A549 (cell line): ENCODE data around the gene SPDYC. TPM values are rescaled to one million over a fixed set of nuclear protein-coding genes. Genes with fewer than 3 reads are reported as not detected.
A peak's percentile ranks its signal among the peaks of the same experiment; 100 is the strongest.

Source experiments
- ATAC-seq, 2 experiments: fragments of 200-7000 bp in 1 of 2; fragments of >200 bp in 1 of 2; cut with Nextera tagmentation in 1 of 2; cut with Tn5 transposase in 1 of 2; 3 replicates each; pipeline versions ENCODE4 v1.8.0 to v1.9.1; 2018 to 2020; ENCODE audit warnings: mild to moderate bottlenecking in 1 of 2, moderate library complexity in 1 of 2
- CTCF ChIA-PET: fragments of 300-600 bp; sonication (Branson Sonifier 250); formaldehyde crosslinking; extraction: SDS; loops from one replicate; lab custom pipeline; 2021; ENCODE audit warnings: antibody characterized with exemption, inconsistent platforms; lab: Yijun Ruan, JAX
- POLR2A ChIA-PET: fragments of 350-600 bp; formaldehyde crosslinking; extraction: SDS; loops from one replicate; lab custom pipeline; 2021; ENCODE audit warnings: antibody characterized with exemption, inconsistent platforms; lab: Yijun Ruan, JAX
- DNase-seq, 2 experiments: peaks; one replicate each; pipeline versions ENCODE4 v3.0.0 to v3.0.0-alpha.2; 2011 to 2016; ENCODE audit warnings: low read depth in 1 of 2, low spot score in 1 of 2
- FAIRE-seq: peaks from 2 replicates; lab custom pipeline; 2011; peaks lifted over from hg19 to GRCh38; lab: Jason Lieb, UNC
- H3K27ac ChIP-seq, 2 experiments: fragments of >200 bp; sonication (Bioruptor Twin); formaldehyde crosslinking; 3 replicates each; pipeline ENCODE4 v1.5.1; 2016 to 2017
- H3K4me1 ChIP-seq: fragments of >200 bp; sonication (Bioruptor Twin); formaldehyde crosslinking; 3 replicates; pipeline ENCODE4 v1.6.1; 2016
- H3K4me2 ChIP-seq: fragments of >200 bp; sonication (Bioruptor Twin); formaldehyde crosslinking; 3 replicates; pipeline ENCODE4 v1.6.1; 2016
- H3K4me3 ChIP-seq: fragments of >200 bp; sonication (Bioruptor Twin); formaldehyde crosslinking; 3 replicates; pipeline ENCODE4 v1.5.1; 2016
- H3K9me3 ChIP-seq: fragments of >200 bp; sonication (Bioruptor Twin); formaldehyde crosslinking; 3 replicates; pipeline ENCODE4 v1.6.1; 2016
- BHLHE40 ChIP-seq: IDR thresholded peaks from 2 replicates; pipeline ENCODE4 v1.6.1; 2012; ENCODE audit warnings: low read depth, low read length, inconsistent platforms
- CEBPB ChIP-seq, 2 experiments: fragments of >200 bp in 1 of 2; sonication (Bioruptor Twin) in 1 of 2; formaldehyde crosslinking in 1 of 2; IDR thresholded peaks; 2 replicates each; pipeline ENCODE4 v1.6.1; 2012 to 2016
- ESRRA ChIP-seq: fragments of 150-350 bp; IDR thresholded peaks from 2 replicates; pipeline ENCODE4 v1.6.1; 2014; ENCODE audit warnings: mild to moderate bottlenecking, low read length, borderline replicate concordance
- FOSL2 ChIP-seq, 2 experiments: fragments of 450-650 bp in 1 of 2; fragments of >200 bp in 1 of 2; sonication (Bioruptor Twin) in 1 of 2; formaldehyde crosslinking; IDR thresholded peaks; 2 replicates each; pipeline versions ENCODE4 v1.5.0 to v1.6.1; 2016 to 2020; ENCODE audit warnings: mild to moderate bottlenecking in 1 of 2, moderate library complexity in 1 of 2
- HES2 ChIP-seq: fragments of >200 bp; sonication (Bioruptor Twin); formaldehyde crosslinking; IDR thresholded peaks from 2 replicates; pipeline ENCODE4 v1.6.1; 2016
- HEYL ChIP-seq: fragments of 250-450 bp; sonication (Bioruptor Pico); IDR thresholded peaks from 2 replicates; pipeline ENCODE4 v1.8.0; 2021; ENCODE audit warnings: mild to moderate bottlenecking, moderate library complexity
- HOXA7 ChIP-seq: fragments of 250-450 bp; sonication (Bioruptor Pico); IDR thresholded peaks from 2 replicates; pipeline ENCODE4 v1.5.0; 2020; ENCODE audit warnings: mild to moderate bottlenecking, moderate library complexity
- KDM5A ChIP-seq: fragments of 200-600 bp; sonication (generic); IDR thresholded peaks from 2 replicates; pipeline ENCODE4 v1.6.1; 2016; ENCODE audit warnings: antibody characterized with exemption, mild to moderate bottlenecking
- MAZ ChIP-seq: fragments of 150-350 bp; IDR thresholded peaks from 2 replicates; pipeline ENCODE4 v1.6.1; 2014; ENCODE audit warnings: antibody characterized with exemption, low read depth, low read length, borderline replicate concordance
- MYC ChIP-seq: IDR thresholded peaks from 2 replicates; pipeline ENCODE4 v1.6.1; 2012; ENCODE audit warnings: mild to moderate bottlenecking, inconsistent platforms, low read length, improper control_type of control experiment, borderline replicate concordance
- PHF8 ChIP-seq: fragments of 200-600 bp; sonication (generic); IDR thresholded peaks from 2 replicates; pipeline ENCODE4 v1.6.1; 2016; ENCODE audit warnings: low read depth, mild to moderate bottlenecking, antibody characterized with exemption, moderate library complexity, borderline replicate concordance
- RAD21 ChIP-seq, 2 experiments: fragments of >200 bp in 1 of 2; sonication (Bioruptor Twin) in 1 of 2; formaldehyde crosslinking in 1 of 2; IDR thresholded peaks in 1 of 2; conservative IDR thresholded peaks in 1 of 2; 2 replicates in 1 of 2; 3 replicates in 1 of 2; pipeline ENCODE4 v1.6.1; 2012 to 2018; ENCODE audit warnings: inconsistent platforms in 1 of 2
- RCOR1 ChIP-seq: fragments of 150-350 bp; IDR thresholded peaks from 2 replicates; pipeline ENCODE4 v1.6.1; 2014; ENCODE audit warnings: antibody characterized with exemption, low read length, low read depth
- TP53 ChIP-seq: fragments of 250-450 bp; sonication (Bioruptor Pico); IDR thresholded peaks from 2 replicates; pipeline ENCODE4 v1.5.0; 2021; ENCODE audit warnings: mild to moderate bottlenecking, moderate library complexity
- ZNF302 ChIP-seq: fragments of 250-450 bp; sonication (Bioruptor Pico); IDR thresholded peaks from 2 replicates; pipeline ENCODE4 v1.9.0; 2021; ENCODE audit warnings: inconsistent platforms, mild to moderate bottlenecking, moderate library complexity
- WGBS: methylation state at CpG from one replicate; pipeline ENCODE4 v1.1.6; 2017; ENCODE audit errors: missing lambda C conversion rate; 5-methylcytosine and 5-hydroxymethylcytosine counted together
- polyA plus RNA-seq, 4 experiments: library from polyadenylated mRNA; depleted of rRNA in 3 of 4; stranded (reverse); fragments of >200 nt; fragmentation: RNase III in 1 of 4; extraction: RNeasy Plus Mini Kit Qiagen cat#74134 plus additional on column Dnase treatment in 1 of 4; gene quantifications; 2 replicates in 3 of 4; 3 replicates in 1 of 4; pipeline ENCODE4 v1.2.3, GENCODE V29; 2011 to 2017
- TF ChIP-seq, protein P1 (sequence below): fragments of >200 bp; sonication (Bioruptor Twin); formaldehyde crosslinking; IDR thresholded peaks from 3 replicates; pipeline ENCODE4 v1.6.1; 2016
- TF ChIP-seq, protein P2 (sequence below): fragments of 250-450 bp; sonication (Bioruptor Pico); IDR thresholded peaks from 2 replicates; pipeline ENCODE4 v1.5.0; 2021; ENCODE audit warnings: mild to moderate bottlenecking, moderate library complexity, borderline replicate concordance
- TF ChIP-seq, protein P3 (sequence below): fragments of >200 bp; sonication (Bioruptor Twin); formaldehyde crosslinking; IDR thresholded peaks from 3 replicates; pipeline ENCODE4 v1.5.1; 2016
- TF ChIP-seq, protein P4 (sequence below): fragments of 250-450 bp; sonication (Bioruptor Pico); IDR thresholded peaks from 2 replicates; pipeline ENCODE4 v1.5.0; 2020; ENCODE audit warnings: low read depth, mild to moderate bottlenecking, moderate library complexity

SPDYC gene
- polyA plus RNA-seq, 2 of the 4 experiments (the other 2 are of a cell fraction), result not detected

DNA sequence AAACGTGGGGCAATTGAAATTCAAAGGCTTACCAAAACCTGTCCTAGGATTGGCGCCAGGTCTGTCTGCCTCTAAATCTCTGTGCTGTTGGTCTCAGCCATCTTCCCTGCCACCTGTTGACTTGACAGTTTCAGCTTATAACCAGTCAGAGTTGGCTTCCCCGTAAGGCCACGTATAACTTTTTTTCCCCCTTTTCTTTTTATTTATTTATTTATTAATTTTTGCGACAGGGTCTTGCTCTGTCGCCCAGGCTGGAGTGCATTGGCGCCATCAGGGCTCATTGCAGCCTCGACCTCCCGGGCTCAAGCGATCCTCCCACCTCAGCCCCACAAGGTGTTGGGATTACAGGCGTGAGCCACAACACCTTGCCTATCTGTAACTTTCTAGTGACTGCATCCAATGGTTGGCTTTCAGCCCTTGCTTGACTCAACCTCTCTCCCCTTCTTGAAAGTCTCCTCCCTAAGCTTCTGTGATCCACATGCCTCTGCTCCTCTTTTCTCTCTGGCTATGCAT, 34.3 kb upstream of the SPDYC start:
- FAIRE-seq, result no peak
- Histone ChIP-seq H3K27ac (peak overlapping the region; percentile 96 to 98), H3K9me3 (no peaks in the 10 kb centered on the region), H3K4me3 (peak overlapping the region; percentile 89), H3K4me1 (peaks cover 15% of the 10 kb centered on the region), H3K4me2 (peak overlapping the region; percentile 87)
- 79% methylated on average over 11 of the region's 11 CpGs for WGBS
- DNase-seq, result no peak
- CTCF ChIA-PET, result interaction anchor here (0.6 to 3.5 kb wide), 13 partner anchors 13 to 117 kb away, joined by 3 to 19 read pairs (median 3); partner anchors contain the start of genes CAPN1 and ZNHIT2
- no peak for TF ChIP-seq MAZ
- TF ChIP-seq, protein P1, sequence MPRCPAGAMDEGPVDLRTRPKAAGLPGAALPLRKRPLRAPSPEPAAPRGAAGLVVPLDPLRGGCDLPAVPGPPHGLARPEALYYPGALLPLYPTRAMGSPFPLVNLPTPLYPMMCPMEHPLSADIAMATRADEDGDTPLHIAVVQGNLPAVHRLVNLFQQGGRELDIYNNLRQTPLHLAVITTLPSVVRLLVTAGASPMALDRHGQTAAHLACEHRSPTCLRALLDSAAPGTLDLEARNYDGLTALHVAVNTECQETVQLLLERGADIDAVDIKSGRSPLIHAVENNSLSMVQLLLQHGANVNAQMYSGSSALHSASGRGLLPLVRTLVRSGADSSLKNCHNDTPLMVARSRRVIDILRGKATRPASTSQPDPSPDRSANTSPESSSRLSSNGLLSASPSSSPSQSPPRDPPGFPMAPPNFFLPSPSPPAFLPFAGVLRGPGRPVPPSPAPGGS, result no peak
- no peak for TF ChIP-seq ZNF302 (CRISPR knock-in tag)
- TF ChIP-seq ESRRA, result no peak
- TF ChIP-seq KDM5A, result no peak
- TF ChIP-seq, protein P2, sequence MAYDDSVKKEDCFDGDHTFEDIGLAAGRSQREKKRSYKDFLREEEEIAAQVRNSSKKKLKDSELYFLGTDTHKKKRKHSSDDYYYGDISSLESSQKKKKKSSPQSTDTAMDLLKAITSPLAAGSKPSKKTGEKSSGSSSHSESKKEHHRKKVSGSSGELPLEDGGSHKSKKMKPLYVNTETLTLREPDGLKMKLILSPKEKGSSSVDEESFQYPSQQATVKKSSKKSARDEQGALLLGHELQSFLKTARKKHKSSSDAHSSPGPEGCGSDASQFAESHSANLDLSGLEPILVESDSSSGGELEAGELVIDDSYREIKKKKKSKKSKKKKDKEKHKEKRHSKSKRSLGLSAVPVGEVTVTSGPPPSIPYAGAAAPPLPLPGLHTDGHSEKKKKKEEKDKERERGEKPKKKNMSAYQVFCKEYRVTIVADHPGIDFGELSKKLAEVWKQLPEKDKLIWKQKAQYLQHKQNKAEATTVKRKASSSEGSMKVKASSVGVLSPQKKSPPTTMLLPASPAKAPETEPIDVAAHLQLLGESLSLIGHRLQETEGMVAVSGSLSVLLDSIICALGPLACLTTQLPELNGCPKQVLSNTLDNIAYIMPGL, result no peak
- no peak for TF ChIP-seq RCOR1
- TF ChIP-seq FOSL2 (IDR thresholded peaks at IDR 0.05), result no peak
- no peak for TF ChIP-seq FOSL2 (CRISPR knock-in tag; IDR thresholded peaks at IDR 0.05)
- no peak for TF ChIP-seq TP53 (CRISPR knock-in tag)
- no peak for TF ChIP-seq HES2
- TF ChIP-seq, protein P3, sequence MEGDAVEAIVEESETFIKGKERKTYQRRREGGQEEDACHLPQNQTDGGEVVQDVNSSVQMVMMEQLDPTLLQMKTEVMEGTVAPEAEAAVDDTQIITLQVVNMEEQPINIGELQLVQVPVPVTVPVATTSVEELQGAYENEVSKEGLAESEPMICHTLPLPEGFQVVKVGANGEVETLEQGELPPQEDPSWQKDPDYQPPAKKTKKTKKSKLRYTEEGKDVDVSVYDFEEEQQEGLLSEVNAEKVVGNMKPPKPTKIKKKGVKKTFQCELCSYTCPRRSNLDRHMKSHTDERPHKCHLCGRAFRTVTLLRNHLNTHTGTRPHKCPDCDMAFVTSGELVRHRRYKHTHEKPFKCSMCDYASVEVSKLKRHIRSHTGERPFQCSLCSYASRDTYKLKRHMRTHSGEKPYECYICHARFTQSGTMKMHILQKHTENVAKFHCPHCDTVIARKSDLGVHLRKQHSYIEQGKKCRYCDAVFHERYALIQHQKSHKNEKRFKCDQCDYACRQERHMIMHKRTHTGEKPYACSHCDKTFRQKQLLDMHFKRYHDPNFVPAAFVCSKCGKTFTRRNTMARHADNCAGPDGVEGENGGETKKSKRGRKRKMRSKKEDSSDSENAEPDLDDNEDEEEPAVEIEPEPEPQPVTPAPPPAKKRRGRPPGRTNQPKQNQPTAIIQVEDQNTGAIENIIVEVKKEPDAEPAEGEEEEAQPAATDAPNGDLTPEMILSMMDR, result no peak
- TF ChIP-seq MYC, result no peak
- no peak for TF ChIP-seq HEYL
- no peak for TF ChIP-seq BHLHE40
- TF ChIP-seq RAD21 (conservative IDR thresholded peaks at IDR 0.05 in 1 of 2, IDR thresholded peaks at IDR 0.05 in 1 of 2), result no peak
- no peak for TF ChIP-seq CEBPB (IDR thresholded peaks at IDR 0.05)
- no peak for TF ChIP-seq PHF8
- no peak for ATAC-seq
- POLR2A ChIA-PET, result interaction anchor here (0.8 to 3.0 kb wide), 14 partner anchors 9 to 198 kb away, joined by 3 to 37 read pairs (median 6); partner anchors contain the start of genes CAPN1, DPF2, FAU and MRPL49

- POLR2A ChIA-PET, result interaction anchor here (1.2 kb wide), 1 partner anchor 138 kb away, joined by 5 read pairs; no protein-coding TSS in a partner anchor
- ATAC-seq (no peak), DNase-seq (no peak), FAIRE-seq (no peak)
- Histone ChIP-seq H3K9me3 (no peaks in the 10 kb centered on the region), H3K4me3 (no peak overlapping the region), H3K27ac (no peak overlapping the region), H3K4me1 (peaks cover 15% of the 10 kb centered on the region), H3K4me2 (no peak overlapping the region)
- no peak for TF ChIP-seq CEBPB (IDR thresholded peaks at IDR 0.05)
- TF ChIP-seq, protein P4, sequence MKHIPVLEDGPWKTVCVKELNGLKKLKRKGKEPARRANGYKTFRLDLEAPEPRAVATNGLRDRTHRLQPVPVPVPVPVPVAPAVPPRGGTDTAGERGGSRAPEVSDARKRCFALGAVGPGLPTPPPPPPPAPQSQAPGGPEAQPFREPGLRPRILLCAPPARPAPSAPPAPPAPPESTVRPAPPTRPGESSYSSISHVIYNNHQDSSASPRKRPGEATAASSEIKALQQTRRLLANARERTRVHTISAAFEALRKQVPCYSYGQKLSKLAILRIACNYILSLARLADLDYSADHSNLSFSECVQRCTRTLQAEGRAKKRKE (CRISPR knock-in tag), result no peak
- TF ChIP-seq HOXA7 (CRISPR knock-in tag), result no peak
- TF ChIP-seq FOSL2 (IDR thresholded peaks at IDR 0.05), result no peak
- no peak for TF ChIP-seq FOSL2 (CRISPR knock-in tag; IDR thresholded peaks at IDR 0.05)
- 86% methylated on average over 15 of the region's 15 CpGs for WGBS
- CTCF ChIA-PET, result interaction anchor here (0.9 to 3.5 kb wide), 10 partner anchors 9 to 138 kb away, joined by 3 to 19 read pairs (median 4); partner anchors contain the start of genes CAPN1 and ZNHIT2
Observed at GRCh38 chr11:65136515-65137096, 33.4 kb upstream of the SPDYC start.
